ENCODE data around the gene MRS2. TPM values are rescaled to one million over a fixed set of nuclear protein-coding genes. Genes with fewer than 3 reads are reported as not detected.

The MRS2 gene
- 10 to 100 TPM in 3 of 4 donors, 1 to 10 TPM in 1; 3.8 to 31.9 (median 16.5) TPM for total RNA-seq

GRCh38 chr6:24402697-24403500 lies at the start of gene MRS2:
Gene MRS2, plus strand, starts transcription at chr6:24402936. Its CDS starts 111 bp downstream, at chr6:24403047.
- intact Hi-C loops (cut with DNase I; ENCODE audit: low total_unique reads) = no loop called here
- peak within 1 kb of the TSS; percentile 77 to 79 for H3K27ac ChIP-seq
- no peaks in the 10 kb centered on the region for H3K4me1 ChIP-seq
- no peaks in the 10 kb centered on the region for H3K9me3 ChIP-seq
- H3K36me3 ChIP-seq = no peaks in the 10 kb centered on the region
- DNase-seq = peak; percentile 67 to 76
- TF ChIP-seq CTCF (IDR thresholded peaks at IDR 0.05) (peak in 1 of 4 experiments; percentile 5), POLR2A (IDR thresholded peaks at IDR 0.05) (peak in 1 of 2 donors; percentile 77)
- H3K27me3 ChIP-seq = no peaks in the 10 kb centered on the region
- H3K4me3 ChIP-seq = peak within 1 kb of the TSS; percentile 76 to 89

GRCh38 chr6:24353861-24354260 lies 48.9 kb upstream of the MRS2 start:
- Histone ChIP-seq H3K4me3 (no peak overlapping the region), H3K4me1 (peaks cover 0 to 6% of the 10 kb centered on the region in 2 donors), H3K27ac (no peak overlapping the region), H3K9me3 (no peaks in the 10 kb centered on the region), H3K27me3 (no peaks in the 10 kb centered on the region), H3K36me3 (no peaks in the 10 kb centered on the region)
- no peak for DNase-seq
- intact Hi-C loops (cut with DNase I; ENCODE audit: low total_unique reads) = no loop called here
- TF ChIP-seq POLR2A (IDR thresholded peaks at IDR 0.05) = no peak
- no peak for TF ChIP-seq CTCF (IDR thresholded peaks at IDR 0.05)

- H3K4me1 ChIP-seq = peaks cover 0 to 6% of the 10 kb centered on the region in 2 donors
- no peak overlapping the region for H3K4me3 ChIP-seq
- no peaks in the 10 kb centered on the region for H3K36me3 ChIP-seq
- intact Hi-C loops (cut with DNase I; ENCODE audit: low total_unique reads) = no loop called here
- H3K27me3 ChIP-seq = no peaks in the 10 kb centered on the region
- no peaks in the 10 kb centered on the region for H3K9me3 ChIP-seq
- TF ChIP-seq POLR2A (IDR thresholded peaks at IDR 0.05) (no peak), CTCF (IDR thresholded peaks at IDR 0.05) (no peak)
- no peak for DNase-seq
- no peak overlapping the region for H3K27ac ChIP-seq
Measured at GRCh38 chr6:24355393-24355792, 47.3 kb upstream of the MRS2 start.

GRCh38 chr6:24356310-24356973 lies 46.3 kb upstream of the MRS2 start:
- Histone ChIP-seq H3K27ac (no peak overlapping the region), H3K4me1 (peaks cover 0 to 6% of the 10 kb centered on the region in 2 donors), H3K27me3 (no peaks in the 10 kb centered on the region), H3K9me3 (no peaks in the 10 kb centered on the region), H3K36me3 (no peaks in the 10 kb centered on the region), H3K4me3 (no peak overlapping the region)
- TF ChIP-seq POLR2A (IDR thresholded peaks at IDR 0.05) (no peak), CTCF (IDR thresholded peaks at IDR 0.05) (no peak)
- no peak for DNase-seq
- intact Hi-C loops (cut with DNase I; ENCODE audit: low total_unique reads) = no loop called here

Data from uterus (tissue), 4 donors.